ENCODE measurements around the gene RNASEH2B.

The RNASEH2B gene

DNA sequence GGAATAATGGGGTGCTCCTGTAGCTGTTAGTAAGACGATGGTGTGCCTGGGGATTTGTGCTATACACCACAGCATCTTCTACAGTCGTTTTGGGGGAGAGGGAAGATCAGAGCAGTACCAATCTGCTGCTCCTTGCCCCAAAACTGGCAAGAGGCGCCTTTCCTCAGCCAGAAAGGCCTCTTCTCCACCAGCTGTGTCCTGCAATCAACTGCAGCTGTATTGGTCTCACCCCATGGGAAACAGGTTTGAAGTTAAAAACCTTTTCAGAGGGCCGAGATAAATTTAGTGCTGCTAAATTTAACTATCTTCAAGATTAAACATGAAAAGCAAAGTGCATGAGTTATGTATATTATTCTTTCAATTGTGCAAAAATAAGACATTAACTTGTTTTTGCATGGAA, 1.2 kb upstream of the RNASEH2B start:
- DNase-seq (ENCODE audit: low spot score) = no peak

DNA sequence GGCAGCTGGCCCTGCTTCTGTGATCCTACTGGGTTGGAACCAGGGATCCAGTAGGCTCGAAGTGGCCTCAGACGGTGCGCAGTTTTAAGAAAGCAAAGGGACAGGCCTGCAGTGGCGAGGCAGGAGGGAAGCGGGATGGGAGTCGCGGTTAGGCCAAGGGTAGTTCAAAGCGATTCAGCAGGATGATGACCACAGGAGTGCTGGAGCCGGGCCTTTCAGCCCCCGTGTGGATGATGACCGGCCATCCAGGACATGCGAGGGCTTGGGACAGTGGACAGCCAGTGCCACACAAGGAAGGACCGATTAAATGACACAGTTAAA, 854 bp downstream of the RNASEH2B start:
- peak; percentile 31 for DNase-seq (ENCODE audit: low spot score)

DNA sequence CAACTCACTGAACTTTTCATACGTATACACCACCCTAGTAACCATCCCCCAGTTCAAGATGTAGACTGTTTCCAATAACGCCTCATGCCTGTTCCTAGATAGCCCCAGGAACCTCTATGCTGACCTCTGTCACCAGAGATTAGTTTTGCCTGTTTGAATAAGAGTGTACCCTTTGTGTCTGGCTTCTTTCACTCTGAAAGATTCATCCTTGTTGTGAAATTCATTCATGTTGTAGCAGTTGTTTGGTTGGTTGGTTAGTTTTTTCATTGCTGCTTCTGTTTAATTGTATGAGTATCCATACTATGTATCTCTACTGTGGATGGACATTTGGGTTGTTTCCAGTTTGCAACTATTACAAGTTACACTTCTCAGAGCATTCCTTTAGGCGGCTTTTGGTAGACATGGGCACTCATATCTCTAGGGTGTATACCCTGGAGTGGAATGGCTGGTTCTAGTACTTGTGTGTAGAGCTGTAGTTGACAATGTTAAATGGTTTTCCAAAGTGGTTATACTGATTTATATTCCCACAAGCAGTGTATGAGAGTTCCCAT, 1.6 kb downstream of the RNASEH2B start:
- DNase-seq (ENCODE audit: low spot score) = peak; percentile 18

DNA sequence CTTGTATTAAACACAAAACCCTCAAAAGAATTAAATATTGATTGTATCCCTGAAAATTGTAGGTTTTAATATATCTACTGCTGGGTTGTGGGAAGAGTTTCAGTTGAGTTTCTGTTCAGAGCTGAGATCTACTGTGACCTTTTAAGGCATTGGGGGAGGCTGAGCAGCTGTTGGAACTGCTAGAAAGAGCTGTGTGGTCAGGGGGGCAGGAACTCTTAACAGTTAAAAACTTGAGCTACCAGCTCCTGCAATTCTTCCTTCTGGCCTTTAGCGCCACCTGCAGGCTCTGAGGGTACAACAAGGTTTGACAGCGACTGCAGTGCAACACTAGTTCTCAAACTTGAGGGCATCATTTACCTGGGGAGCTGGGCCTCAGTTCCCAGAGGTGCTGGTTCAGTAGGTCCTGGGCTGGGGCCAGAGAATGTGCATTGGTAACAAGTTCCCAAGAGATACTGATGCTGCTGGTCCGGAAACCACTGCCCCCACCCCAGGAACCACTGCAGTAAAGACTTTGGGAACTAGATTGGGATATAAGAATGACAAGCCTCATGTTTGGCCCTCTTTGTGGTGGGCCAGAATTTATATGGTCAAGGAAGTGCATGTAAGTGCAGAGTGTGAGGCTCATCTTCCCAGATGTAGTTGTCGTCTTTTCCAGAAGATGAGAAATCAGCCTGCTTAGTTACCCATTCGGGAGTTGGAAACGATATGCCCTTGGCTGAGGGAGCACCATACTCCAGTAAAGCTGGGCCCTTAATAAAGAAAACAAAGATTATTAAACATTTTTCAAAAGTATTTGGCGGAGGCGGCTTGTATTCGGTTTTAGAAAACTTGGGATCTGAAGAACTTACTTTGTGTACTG, 2.6 kb downstream of the RNASEH2B start:
- peak; percentile 96 for DNase-seq (ENCODE audit: low spot score)

DNA sequence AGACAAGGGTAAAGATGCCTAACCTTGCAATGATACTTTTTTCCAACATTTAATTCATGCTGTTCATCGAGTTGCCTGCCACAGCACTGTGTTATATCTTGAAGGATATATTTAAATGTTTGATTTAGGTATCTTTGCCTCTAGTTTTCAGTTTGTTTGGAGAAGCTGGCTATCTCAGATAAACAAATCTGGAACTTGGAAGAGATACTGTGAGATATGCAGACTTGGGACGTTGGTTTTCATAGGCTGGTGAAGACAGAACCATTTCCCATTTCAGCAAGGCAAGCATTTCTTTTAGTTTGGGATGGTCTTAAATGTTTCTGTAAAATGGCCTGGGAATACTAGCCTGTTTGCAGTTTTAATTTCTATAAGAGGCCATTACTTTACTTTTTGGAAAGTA, 3.3 kb downstream of the RNASEH2B start:
- DNase-seq (ENCODE audit: low spot score) = no peak

DNA sequence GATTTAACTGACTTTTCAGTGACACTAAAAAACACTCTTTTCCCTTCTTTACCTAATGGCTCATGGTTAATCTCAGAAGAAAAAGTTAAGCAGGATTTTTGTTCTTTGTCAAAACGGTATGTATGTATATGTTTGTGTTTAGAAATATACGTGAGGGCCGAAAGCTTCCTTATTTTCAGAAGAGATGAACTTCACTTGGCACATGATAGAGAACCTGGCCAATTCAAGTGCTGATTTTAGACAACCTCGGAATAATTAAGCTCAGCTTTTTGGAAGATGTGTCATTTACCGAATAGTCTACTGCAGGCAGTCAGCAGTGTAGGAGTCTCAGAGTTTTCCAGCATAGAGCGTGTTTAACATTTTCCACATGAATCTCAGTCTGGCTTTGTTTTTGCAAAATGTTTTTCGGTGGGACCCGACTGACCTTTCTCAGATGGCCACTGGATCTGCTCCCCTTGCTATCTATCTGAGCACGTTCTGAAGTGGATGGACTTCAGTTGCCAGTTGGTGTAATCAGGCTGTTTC, 4.6 kb downstream of the RNASEH2B start:
- DNase-seq (ENCODE audit: low spot score) = no peak

DNA sequence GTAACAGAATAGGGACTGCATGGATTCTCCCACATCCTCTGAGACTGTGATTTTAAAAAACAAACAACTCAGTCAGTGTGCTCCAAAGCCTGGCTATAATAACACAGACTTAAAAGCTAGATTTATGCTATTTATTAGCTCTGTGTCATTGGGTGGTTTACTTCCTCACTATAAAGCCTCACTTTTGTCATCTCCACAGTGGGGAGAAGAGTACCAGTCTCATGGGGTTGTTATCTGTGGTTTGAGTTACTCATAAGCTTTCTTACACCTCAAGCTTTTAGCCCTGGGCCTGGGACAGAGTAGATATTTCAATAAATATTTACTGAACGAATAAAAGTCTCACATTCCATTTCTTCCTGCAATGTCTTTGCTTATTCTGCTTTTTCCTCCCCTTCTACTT, 5.3 kb downstream of the RNASEH2B start:
- DNase-seq (ENCODE audit: low spot score) = peak; percentile 55

DNA sequence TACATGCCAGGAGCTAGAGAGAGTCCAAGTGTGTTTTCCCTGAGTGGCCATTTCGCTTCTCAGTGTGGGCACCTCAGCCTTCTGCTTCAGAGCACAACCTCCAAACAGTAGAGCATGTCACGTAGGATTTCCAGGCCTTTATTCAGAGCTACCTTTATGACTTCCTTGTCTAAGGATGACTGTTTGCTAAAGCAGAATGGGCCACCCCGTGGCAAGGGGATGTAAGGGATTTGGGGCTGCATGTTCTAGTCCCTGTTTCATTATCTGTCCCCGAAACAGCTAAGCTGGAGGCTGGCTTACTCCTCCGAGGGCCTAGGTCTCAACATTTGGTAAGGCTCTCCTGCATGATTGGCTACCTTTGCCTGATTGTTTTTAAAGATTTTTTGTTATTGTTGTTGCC, 6.0 kb downstream of the RNASEH2B start:
- peak; percentile 38 for DNase-seq (ENCODE audit: low spot score)

DNA sequence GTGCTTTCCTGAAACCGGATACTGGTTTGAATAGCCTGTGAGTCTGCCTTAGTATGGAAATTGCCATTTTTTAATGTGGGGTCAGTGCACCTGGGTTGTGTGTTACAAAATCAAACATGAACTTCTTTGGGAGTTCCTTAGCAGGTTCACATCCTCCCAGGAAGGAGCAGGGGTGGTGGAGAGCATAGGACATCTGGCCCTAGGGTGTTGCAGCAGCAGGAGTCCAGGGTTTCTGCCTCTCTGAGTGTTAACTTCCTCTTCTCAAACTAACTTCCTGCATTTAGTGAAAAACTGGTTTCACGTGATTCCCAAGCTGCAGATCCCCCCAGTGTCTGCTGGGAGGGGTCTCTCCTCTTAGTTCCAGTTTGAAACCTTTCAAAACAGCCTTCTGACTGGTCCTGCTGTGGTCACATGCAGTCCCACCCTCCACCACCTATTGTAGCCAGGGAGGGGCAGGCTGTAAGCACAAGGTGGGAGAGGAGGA, 7.2 kb downstream of the RNASEH2B start:
- DNase-seq (ENCODE audit: low spot score) = no peak

DNA sequence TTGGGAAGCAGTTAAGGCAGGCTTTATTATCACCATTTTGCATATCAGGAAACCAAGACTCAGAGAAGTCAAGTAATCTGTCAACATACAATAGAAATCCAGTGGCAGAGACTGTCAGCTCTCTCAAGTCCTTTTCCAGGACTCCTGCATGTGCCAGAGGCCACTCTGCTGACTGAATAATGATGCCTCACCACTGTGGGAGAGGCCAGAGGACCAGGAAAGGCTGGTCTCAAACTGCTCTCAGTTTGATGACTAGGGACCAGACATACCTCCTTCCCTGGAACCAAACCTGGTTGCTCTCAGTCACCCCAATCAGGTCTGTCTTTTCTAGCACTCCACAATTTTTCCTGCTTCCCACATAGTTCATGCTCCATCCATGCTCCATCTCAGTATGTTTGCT, 8.0 kb downstream of the RNASEH2B start:
- no peak for DNase-seq (ENCODE audit: low spot score)

DNA sequence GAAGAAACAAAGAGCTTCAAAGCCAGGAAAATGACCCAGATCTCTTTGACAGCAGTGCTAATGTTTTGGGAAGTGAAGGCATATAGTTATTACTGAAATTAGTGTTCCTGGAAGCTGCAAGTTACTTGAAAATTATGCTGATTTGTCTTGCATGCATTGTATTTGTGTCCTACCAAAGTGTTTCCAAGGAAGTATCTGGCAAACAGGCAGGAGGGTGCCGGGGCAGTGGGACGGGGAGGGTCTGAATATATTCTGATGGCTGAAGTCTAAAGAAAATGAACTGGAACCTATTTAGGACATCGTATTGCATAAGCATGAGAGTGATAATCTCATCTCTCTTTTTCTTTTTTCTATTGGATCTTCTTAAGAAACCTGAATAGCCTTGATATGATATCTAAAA, 9.0 kb downstream of the RNASEH2B start:
- no peak for DNase-seq (ENCODE audit: low spot score)

DNA sequence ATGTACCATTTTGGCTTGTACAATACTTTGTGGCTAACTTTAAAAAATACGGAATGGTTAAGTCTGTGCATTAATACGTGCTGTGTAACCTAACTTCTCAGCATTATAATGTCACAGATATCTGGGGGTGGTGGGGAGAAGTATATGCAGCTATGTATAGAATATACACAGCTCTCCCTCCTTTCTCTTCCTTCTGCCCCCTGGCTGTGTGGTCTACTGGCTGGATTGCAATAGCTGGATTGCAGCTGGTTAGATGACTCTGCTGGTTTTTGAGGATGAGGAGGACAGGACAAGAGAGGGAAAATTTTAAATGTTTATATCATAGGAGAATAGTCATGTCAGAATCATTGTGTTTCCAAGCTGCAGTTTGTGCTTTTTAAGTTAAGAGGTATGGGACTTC, 9.7 kb downstream of the RNASEH2B start:
- DNase-seq (ENCODE audit: low spot score) = no peak

DNA sequence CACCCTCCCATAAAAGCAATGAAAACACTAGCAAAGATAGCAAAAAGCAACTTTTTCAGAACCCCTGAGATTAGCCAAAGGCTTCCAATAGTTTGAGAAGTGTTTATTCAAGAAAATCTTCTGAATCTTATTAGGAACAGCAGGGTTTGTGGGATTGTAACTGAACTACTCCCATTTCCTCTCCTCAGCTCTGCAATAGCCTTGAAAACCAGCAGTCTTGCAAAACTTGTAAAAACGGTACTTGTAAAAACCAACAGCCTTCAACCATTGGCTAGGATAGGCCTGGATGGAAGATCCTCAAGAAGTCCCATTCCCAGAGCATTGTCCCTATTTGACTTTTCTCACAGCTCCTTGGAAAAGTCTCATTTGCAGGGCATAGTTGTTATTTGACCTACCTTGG, 12.1 kb downstream of the RNASEH2B start:
- no peak for DNase-seq (ENCODE audit: low spot score)

DNA sequence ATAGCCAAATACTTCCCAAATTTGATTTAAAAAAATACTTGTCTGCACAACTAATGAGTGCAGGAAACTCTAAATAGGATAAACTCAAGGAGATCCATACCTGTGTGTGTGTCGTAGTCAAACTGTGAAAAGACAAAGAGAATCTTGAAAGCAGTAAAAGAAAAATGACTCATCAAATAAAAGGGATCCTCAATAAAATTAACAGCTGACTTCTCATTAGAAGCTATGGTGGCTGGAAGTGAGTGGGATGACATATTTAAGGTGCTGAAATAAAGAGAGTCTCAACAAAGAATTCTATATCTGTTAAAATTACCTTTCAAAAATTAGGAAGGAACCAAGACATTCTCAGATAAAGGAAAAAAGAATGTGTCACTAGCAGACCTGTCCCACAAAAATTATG, 13.7 kb downstream of the RNASEH2B start:
- DNase-seq (ENCODE audit: low spot score) = no peak

DNA sequence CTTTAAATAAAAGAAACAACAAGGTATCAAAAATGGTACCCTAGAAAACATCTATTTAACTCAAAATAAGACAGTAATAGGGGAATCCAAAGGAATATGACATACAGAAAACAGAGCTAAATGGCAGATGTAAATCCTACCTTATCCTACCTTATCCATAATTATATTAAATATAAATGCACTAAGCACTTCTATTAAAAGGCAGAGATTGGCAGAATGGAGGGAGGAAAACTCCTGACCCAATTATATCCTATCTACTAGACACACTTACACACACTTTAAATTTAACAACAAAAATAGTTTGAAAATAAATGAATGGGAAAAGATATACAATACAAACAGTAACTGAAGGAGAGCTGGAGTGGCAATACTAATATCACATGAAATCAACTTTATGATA, 14.4 kb downstream of the RNASEH2B start:
- no peak for DNase-seq (ENCODE audit: low spot score)

DNA sequence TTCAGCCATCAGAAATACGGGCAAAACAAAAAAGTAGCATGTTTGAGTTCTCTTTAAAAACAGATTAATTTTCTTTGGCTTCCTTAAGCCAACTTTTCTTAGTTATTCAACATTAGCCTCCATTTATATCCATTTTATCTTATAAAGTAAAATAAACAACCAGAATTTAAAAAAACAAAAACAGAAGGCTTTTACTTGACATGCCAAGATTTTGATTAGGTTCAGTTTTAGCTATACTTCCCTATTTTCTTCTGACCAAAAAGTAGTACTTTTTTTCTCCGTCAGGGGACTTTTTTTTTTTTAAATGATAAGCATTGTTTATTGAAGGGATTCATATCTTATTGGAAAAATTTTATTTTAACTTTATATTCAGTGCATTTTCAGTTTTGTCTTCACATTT, 18.1 kb downstream of the RNASEH2B start:
- DNase-seq (ENCODE audit: low spot score) = no peak

DNA sequence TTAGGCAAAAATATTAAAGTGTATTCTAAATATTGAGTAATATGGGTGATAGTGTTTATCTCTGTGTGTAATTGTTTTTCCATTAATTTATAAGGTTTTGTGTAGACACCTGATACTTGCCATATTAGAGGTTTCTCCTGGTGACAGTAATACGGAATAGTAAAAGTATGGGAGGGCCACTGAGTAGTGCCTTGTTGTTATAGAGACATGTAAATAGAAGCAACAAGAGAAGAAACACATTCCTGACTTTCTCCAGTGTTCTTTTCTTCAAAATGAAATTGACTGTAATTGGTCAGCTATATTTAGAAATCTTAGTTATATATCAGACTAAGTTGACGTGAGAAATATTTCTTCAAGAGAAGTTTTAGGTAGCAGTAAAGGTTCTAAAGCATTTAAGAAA, 18.5 kb downstream of the RNASEH2B start:
- no peak for DNase-seq (ENCODE audit: low spot score)

DNA sequence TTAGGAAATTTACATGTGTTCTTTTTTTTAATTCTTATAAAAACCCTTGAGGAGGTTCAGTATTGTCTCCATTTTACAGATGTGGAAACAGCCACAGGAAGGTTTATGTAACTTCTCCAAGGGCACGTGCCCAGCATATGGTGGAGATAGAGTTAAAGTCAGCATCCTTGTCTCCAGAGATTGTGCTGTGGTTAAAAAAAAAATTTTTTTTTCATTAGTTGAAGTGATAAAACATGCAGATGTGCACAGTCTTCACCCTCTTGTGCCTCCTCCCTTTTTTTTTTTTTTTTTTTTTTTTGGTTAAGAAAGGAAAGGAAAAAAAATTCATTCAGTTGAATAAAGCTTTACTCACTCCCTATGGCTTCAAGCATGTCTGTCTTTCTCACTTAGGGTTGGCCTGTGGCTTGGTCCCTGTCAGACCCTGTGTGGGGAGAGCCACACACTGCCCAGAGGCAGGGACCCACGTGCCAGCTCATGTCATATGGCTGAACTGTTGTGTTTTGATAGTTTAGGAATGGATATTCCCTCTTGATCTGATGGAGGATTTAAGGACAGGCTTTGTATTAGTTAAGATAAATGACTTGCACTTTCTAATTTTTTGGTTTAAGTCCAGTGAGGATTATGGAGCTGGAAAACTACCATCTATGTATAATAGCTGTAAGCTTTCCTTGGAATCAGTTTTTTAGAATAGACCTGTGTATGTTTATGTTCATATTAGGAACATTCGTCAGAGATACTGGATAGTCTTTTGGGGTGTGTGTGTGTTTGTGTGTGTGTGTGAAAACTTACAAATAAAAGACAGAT, 19.3 kb downstream of the RNASEH2B start:
- no peak for DNase-seq (ENCODE audit: low spot score)

DNA sequence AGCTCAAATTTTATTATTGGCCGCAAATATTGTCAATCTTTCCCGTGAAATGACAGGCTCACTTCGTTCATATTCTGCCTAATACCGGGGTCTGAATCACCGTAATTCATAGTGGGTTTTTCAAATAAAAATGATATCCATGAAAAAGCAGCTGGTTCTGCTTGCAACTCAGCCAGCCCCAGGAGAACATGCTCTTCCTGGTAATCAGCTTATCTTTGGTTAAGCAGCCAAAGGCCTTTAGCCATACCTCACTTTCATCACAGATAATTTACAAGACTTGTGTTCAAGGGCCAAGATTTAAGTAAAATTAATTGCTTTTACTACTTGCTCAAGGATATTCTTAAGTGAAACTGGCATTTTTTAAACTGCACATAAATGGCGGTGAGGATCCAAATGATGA, 22.5 kb downstream of the RNASEH2B start:
- DNase-seq (ENCODE audit: low spot score) = no peak

DNA sequence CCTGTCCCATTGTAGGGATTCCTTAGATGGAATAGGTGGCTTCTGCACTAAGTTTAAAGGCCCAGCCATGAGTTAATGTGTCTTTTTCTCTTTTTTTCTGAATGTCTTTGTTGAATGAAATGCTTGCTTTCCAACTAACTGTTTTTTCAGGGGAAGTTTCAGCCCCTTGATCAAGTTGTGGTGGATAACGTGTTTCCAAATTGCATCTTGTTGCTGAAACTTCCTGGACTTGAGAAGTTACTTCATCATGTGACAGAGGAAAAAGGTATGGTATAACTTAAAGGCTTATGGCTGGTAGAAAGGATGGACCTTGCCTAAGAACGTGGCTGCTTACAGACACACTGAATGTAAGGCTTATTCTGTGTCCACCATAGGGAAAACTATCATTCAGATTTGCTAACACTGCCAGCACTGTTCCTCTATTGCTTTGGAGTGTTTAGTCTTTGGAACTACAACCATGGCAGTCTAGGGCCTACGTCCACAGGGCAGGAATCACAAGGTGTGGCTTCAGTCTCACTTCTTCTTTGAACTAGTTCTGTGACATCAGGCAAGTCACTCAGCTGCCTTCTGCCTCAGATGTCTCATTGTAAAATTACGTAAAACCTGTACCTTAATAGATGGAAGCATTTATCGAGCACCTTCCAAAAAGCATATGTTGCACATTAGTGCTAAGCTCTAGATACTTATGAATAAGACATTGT, 25.3 kb downstream of the RNASEH2B start:
- no peak for DNase-seq (ENCODE audit: low spot score)

DNA sequence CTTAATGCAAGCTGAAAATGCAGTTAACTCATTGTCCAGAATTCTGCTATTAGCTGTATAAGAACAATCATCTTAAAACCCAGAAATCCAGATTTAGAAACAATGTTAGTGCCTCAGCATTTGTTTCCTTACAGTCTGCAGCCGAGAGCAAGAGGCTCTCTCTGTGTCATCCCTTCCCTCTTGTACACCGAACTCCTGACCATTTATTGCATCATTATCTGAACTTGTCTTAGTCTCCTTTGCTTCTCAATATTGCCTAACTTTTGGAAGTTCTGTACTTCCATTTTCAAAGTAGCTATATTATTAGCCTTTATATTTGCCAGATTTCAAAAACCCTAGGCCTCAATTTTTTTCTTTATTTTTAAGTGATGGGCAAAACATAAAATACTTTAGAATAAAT, 27.1 kb downstream of the RNASEH2B start:
- DNase-seq (ENCODE audit: low spot score) = no peak

DNA sequence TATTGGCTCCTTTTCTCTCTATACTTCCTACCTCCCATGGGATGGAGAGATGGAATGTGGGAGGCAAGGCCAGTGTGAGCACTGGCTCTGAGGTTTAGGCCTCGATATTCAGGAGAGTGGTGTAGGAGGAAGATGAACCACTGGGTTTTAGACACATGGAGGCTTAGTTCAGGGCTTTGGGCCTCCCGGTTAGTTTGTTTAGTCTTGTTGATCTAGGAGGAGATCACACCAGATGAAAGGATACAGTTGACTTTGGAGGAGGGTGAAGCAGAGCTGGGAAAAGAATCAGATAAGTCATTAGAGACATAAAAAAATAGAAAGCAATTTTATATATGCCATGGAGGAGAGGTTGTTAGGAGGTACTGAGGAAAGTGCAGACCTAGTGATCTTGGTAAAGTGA, 30.9 kb downstream of the RNASEH2B start:
- DNase-seq (ENCODE audit: low spot score) = no peak
